Neural crest cell (in vitro differentiated cells): ENCODE data around the gene SCAMP2. TPM values are rescaled to one million over a fixed set of nuclear protein-coding genes. Genes with fewer than 3 reads are reported as not detected.

Experiments
- DNase-seq: peaks from one replicate; pipeline ENCODE4 v3.0.0; 2021; ENCODE audit warnings: low read depth, mixed read lengths, low spot score
- H3K27ac Mint-ChIP-seq: one replicate; pipeline ENCODE4 v1.8.0; 2021; ENCODE audit warnings: mild to moderate bottlenecking, mixed read lengths; ENCODE audit not compliant: unreplicated experiment
- H3K27me3 Mint-ChIP-seq: 2 replicates; pipeline ENCODE4 v1.8.0; 2021; ENCODE audit warnings: low read depth, mild to moderate bottlenecking, mixed read lengths
- H3K36me3 Mint-ChIP-seq: 2 replicates; pipeline ENCODE4 v1.8.0; 2021; ENCODE audit warnings: low read depth, mild to moderate bottlenecking, mixed read lengths
- H3K4me1 Mint-ChIP-seq: 2 replicates; pipeline ENCODE4 v1.8.0; 2021; ENCODE audit warnings: mixed read lengths
- H3K4me3 Mint-ChIP-seq: one replicate; pipeline ENCODE4 v1.8.0; 2021; ENCODE audit warnings: mild to moderate bottlenecking, mixed read lengths
- H3K9me3 Mint-ChIP-seq: 2 replicates; pipeline ENCODE4 v1.8.0; 2021; ENCODE audit warnings: mixed read lengths
- total RNA-seq: library from RNA; stranded (reverse); gene quantifications from 2 replicates; pipeline ENCODE4 v1.2.1, GENCODE V29; 2021
- TF ChIP-seq, protein P1 (sequence below): fragments of 200-600 bp; sonication (generic); conservative IDR thresholded peaks from 2 replicates; pipeline ENCODE4 v1.5.0; 2021; ENCODE audit warnings: antibody characterized with exemption, mild to moderate bottlenecking

Gene SCAMP2
- total RNA-seq, 1 donor from 2014 or later, result 40.4 TPM

- no peak overlapping the region for H3K4me3 Mint-ChIP-seq
- peaks cover under 1% of the 10 kb centered on the region for H3K4me1 Mint-ChIP-seq
- peaks cover 5% of the 10 kb centered on the region for H3K36me3 Mint-ChIP-seq
- H3K27me3 Mint-ChIP-seq, result no peaks in the 10 kb centered on the region
- TF ChIP-seq, protein P1, sequence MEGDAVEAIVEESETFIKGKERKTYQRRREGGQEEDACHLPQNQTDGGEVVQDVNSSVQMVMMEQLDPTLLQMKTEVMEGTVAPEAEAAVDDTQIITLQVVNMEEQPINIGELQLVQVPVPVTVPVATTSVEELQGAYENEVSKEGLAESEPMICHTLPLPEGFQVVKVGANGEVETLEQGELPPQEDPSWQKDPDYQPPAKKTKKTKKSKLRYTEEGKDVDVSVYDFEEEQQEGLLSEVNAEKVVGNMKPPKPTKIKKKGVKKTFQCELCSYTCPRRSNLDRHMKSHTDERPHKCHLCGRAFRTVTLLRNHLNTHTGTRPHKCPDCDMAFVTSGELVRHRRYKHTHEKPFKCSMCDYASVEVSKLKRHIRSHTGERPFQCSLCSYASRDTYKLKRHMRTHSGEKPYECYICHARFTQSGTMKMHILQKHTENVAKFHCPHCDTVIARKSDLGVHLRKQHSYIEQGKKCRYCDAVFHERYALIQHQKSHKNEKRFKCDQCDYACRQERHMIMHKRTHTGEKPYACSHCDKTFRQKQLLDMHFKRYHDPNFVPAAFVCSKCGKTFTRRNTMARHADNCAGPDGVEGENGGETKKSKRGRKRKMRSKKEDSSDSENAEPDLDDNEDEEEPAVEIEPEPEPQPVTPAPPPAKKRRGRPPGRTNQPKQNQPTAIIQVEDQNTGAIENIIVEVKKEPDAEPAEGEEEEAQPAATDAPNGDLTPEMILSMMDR, result peak; percentile 93
- H3K27ac Mint-ChIP-seq, result no peak overlapping the region
- peak; percentile 57 for DNase-seq
- no peaks in the 10 kb centered on the region for H3K9me3 Mint-ChIP-seq
These were observed 73.2 kb downstream of the SCAMP2 start for GRCh38 chr15:74799856-74800558.

GRCh38 chr15:74799255-74799855 is 73.8 kb downstream of the SCAMP2 start:
- H3K9me3 Mint-ChIP-seq, result no peaks in the 10 kb centered on the region
- no peaks in the 10 kb centered on the region for H3K27me3 Mint-ChIP-seq
- H3K4me3 Mint-ChIP-seq, result no peak overlapping the region
- TF ChIP-seq, protein P1, result no peak
- no peak overlapping the region for H3K27ac Mint-ChIP-seq
- peaks cover 5% of the 10 kb centered on the region for H3K36me3 Mint-ChIP-seq
- H3K4me1 Mint-ChIP-seq, result peaks cover 5% of the 10 kb centered on the region
- no peak for DNase-seq

DNA sequence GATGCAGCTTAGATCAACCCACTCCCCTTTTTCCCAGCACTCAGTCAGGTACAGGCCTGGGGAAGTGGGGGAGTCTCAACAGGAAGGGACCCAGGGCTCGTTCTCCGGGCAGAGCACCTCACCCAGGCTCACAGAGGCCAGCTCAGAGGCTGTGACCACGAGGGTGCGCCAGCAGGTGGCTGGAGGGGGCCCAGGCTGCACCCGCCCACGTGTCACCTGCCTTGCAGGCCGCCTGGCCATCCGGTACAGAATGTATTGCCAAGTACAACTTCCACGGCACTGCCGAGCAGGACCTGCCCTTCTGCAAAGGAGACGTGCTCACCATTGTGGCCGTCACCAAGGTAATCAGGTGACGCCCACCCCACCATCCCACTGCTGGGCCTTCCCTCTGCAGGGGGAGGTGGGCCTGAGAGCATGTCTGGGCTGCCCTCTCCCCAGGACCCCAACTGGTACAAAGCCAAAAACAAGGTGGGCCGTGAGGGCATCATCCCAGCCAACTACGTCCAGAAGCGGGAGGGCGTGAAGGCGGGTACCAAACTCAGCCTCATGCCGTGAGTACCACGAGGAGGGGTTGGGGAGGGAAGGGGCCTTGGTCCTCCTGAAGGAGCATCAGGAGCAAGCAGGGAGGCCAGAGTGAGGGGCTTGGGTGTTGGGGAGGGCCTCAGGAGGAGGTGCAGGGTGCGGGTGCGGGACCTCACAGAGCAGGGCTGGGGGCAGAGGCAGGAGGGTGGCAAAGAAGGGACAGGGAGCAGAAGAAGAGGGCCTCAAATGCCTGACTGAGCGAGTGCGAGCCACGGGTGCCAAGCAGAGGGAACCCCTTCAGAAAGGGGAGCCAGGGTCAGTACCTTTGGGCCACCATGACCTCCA is 74.5 kb downstream of the SCAMP2 start:
- H3K27me3 Mint-ChIP-seq, result no peaks in the 10 kb centered on the region
- H3K27ac Mint-ChIP-seq, result no peak overlapping the region
- H3K4me3 Mint-ChIP-seq, result no peak overlapping the region
- peaks cover 5% of the 10 kb centered on the region for H3K4me1 Mint-ChIP-seq
- no peaks in the 10 kb centered on the region for H3K9me3 Mint-ChIP-seq
- TF ChIP-seq, protein P1, result no peak
- DNase-seq, result no peak
- no peaks in the 10 kb centered on the region for H3K36me3 Mint-ChIP-seq

- H3K36me3 Mint-ChIP-seq, result no peaks in the 10 kb centered on the region
- H3K27ac Mint-ChIP-seq, result no peak overlapping the region
- no peaks in the 10 kb centered on the region for H3K9me3 Mint-ChIP-seq
- no peak for DNase-seq
- no peaks in the 10 kb centered on the region for H3K27me3 Mint-ChIP-seq
- no peak overlapping the region for H3K4me3 Mint-ChIP-seq
- H3K4me1 Mint-ChIP-seq, result peaks cover 28% of the 10 kb centered on the region
- TF ChIP-seq, protein P1, result no peak
These were observed 77.1 kb downstream of the SCAMP2 start for GRCh38 chr15:74795966-74796625.

DNA sequence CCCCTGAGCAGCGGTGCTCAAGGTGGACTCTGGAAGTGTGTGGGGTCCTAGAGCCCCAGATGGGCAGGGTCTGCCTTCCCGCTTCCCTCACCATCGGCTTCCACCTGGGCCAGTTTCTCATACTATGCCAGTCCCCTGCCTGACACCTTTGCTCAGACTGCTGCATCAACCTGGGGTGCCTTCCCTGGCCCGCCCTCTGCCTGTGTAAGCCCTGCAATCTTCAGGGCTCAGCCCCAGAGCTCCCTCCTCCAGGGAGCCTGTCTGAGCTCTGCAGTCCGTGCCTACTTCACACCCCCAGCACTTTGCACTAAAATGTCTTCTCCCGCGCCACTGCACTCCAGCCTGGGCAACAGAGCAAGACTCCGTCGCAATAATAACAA is 78.2 kb downstream of the SCAMP2 start:
- no peak overlapping the region for H3K4me3 Mint-ChIP-seq
- H3K27ac Mint-ChIP-seq, result peak overlapping the region; percentile 95
- H3K9me3 Mint-ChIP-seq, result no peaks in the 10 kb centered on the region
- no peaks in the 10 kb centered on the region for H3K27me3 Mint-ChIP-seq
- H3K36me3 Mint-ChIP-seq, result no peaks in the 10 kb centered on the region
- TF ChIP-seq, protein P1, result no peak
- no peak for DNase-seq
- peaks cover 36% of the 10 kb centered on the region for H3K4me1 Mint-ChIP-seq
